HUES64 (cell line): Measurements from ENCODE around the gene PPM1B.
"Not testable (repeated sequence)": the region's sequence is repeated elsewhere in the genome, so short reads cannot be mapped to it uniquely, and the experiment has no call there.

Experiments used
- H3K27ac ChIP-seq: 2 replicates; pipeline ENCODE4 v1.7.0; 2013; ENCODE audit warnings: low read depth, low read length, inconsistent platforms
- H3K27me3 ChIP-seq: 2 replicates; pipeline ENCODE4 v1.6.1; 2013; ENCODE audit warnings: mild to moderate bottlenecking, low read length; ENCODE audit not compliant: insufficient read depth
- H3K36me3 ChIP-seq: 2 replicates; pipeline ENCODE4 v1.6.1; 2013; ENCODE audit warnings: mild to moderate bottlenecking, low read length; ENCODE audit not compliant: insufficient read depth
- H3K4me1 ChIP-seq: 2 replicates; pipeline ENCODE4 v1.6.1; 2013; ENCODE audit warnings: mild to moderate bottlenecking, low read length, moderate library complexity; ENCODE audit not compliant: insufficient read depth
- H3K4me3 ChIP-seq: 2 replicates; pipeline ENCODE4 v1.5.1; 2013; ENCODE audit warnings: mild to moderate bottlenecking, low read length, moderate library complexity
- H3K9ac ChIP-seq: 2 replicates; pipeline ENCODE4 v1.6.1; 2013; ENCODE audit warnings: mild to moderate bottlenecking, low read depth, low read length
- H3K9me3 ChIP-seq: 2 replicates; pipeline ENCODE4 v1.6.1; 2013; ENCODE audit warnings: low read depth, low read length; ENCODE audit not compliant: insufficient read depth
- WGBS: fragments of 150-250, 120-280 bp; methylation state at CpG from one replicate; pipeline ENCODE4 v1.1.7; 2013; ENCODE audit warnings: missing lambda C conversion rate; 5-methylcytosine and 5-hydroxymethylcytosine counted together

The PPM1B gene

GRCh38 chr2:44200759-44201158 is 32.1 kb downstream of the PPM1B start:
- Histone ChIP-seq H3K4me3 (no peak overlapping the region), H3K27me3 (no peaks in the 10 kb centered on the region), H3K36me3 (peaks cover 36% of the 10 kb centered on the region), H3K9me3 (no peaks in the 10 kb centered on the region), H3K4me1 (peaks cover 21% of the 10 kb centered on the region), H3K27ac (no peak overlapping the region), H3K9ac (no peak overlapping the region)
- WGBS: 94% methylated on average over 4 of the region's 5 CpGs

- Histone ChIP-seq H3K9ac (no peak overlapping the region), H3K9me3 (no peaks in the 10 kb centered on the region), H3K4me1 (peaks cover 21% of the 10 kb centered on the region), H3K4me3 (no peak overlapping the region), H3K27me3 (no peaks in the 10 kb centered on the region), H3K27ac (no peak overlapping the region), H3K36me3 (peaks cover 36% of the 10 kb centered on the region)
- 95% methylated on average over 5 of the region's 6 CpGs for WGBS
Measured at GRCh38 chr2:44201648-44202165, 33.0 kb downstream of the PPM1B start.

GRCh38 chr2:44203542-44203941 is 34.9 kb downstream of the PPM1B start:
- peaks cover 18% of the 10 kb centered on the region for H3K4me1 ChIP-seq
- no peaks in the 10 kb centered on the region for H3K9me3 ChIP-seq
- no peaks in the 10 kb centered on the region for H3K27me3 ChIP-seq
- no peak overlapping the region for H3K4me3 ChIP-seq
- H3K36me3 ChIP-seq: peaks cover 36% of the 10 kb centered on the region
- 97% methylated on average over 2 of the region's 3 CpGs for WGBS
- H3K9ac ChIP-seq: no peak overlapping the region
- no peak overlapping the region for H3K27ac ChIP-seq

GRCh38 chr2:44205169-44205568 is 36.5 kb downstream of the PPM1B start:
- Histone ChIP-seq H3K4me1 (peaks cover 8% of the 10 kb centered on the region), H3K9me3 (no peaks in the 10 kb centered on the region), H3K9ac (no peak overlapping the region), H3K27ac (no peak overlapping the region), H3K36me3 (peaks cover 48% of the 10 kb centered on the region), H3K27me3 (no peaks in the 10 kb centered on the region), H3K4me3 (no peak overlapping the region)
- WGBS: no CpG with 5 or more reads among the region's 1 CpG

GRCh38 chr2:44207102-44207501 is 38.4 kb downstream of the PPM1B start:
- peaks cover 7% of the 10 kb centered on the region; the same call in 1 of the 2 replicates for H3K4me1 ChIP-seq
- H3K36me3 ChIP-seq: peaks cover 48% of the 10 kb centered on the region
- H3K4me3 ChIP-seq: no peak overlapping the region
- WGBS: 100% methylated on average over 1 of the region's 2 CpGs
- H3K9ac ChIP-seq: no peak overlapping the region
- no peaks in the 10 kb centered on the region for H3K27me3 ChIP-seq
- no peak overlapping the region for H3K27ac ChIP-seq
- H3K9me3 ChIP-seq: no peaks in the 10 kb centered on the region

- not testable (repeated sequence) for H3K4me3 ChIP-seq, H3K9ac ChIP-seq, H3K9me3 ChIP-seq, H3K27ac ChIP-seq, H3K27me3 ChIP-seq, H3K4me1 ChIP-seq
- 93% methylated on average over 8 of the region's 8 CpGs for WGBS
- H3K36me3 ChIP-seq: peaks cover 48% of the 10 kb centered on the region
Measured at GRCh38 chr2:44207648-44208047, 39.0 kb downstream of the PPM1B start.

GRCh38 chr2:44210362-44210761 is 41.7 kb downstream of the PPM1B start:
- 94% methylated on average over 2 of the region's 2 CpGs for WGBS

GRCh38 chr2:44211183-44211582 is 42.5 kb downstream of the PPM1B start:
- Histone ChIP-seq H3K4me3 (no peak overlapping the region), H3K9me3 (no peaks in the 10 kb centered on the region), H3K27me3 (no peaks in the 10 kb centered on the region), H3K27ac (no peak overlapping the region), H3K36me3 (peaks cover 60% of the 10 kb centered on the region), H3K4me1 (no peaks in the 10 kb centered on the region), H3K9ac (no peak overlapping the region)

More at GRCh38 chr2:44210362-44210761, 41.7 kb downstream of the PPM1B start:
- no peak overlapping the region for H3K4me3 ChIP-seq
- H3K36me3 ChIP-seq: peaks cover 54% of the 10 kb centered on the region
- H3K27ac ChIP-seq: no peak overlapping the region; the same call in 1 of the 2 replicates
- H3K4me1 ChIP-seq: no peaks in the 10 kb centered on the region
- H3K27me3 ChIP-seq: no peaks in the 10 kb centered on the region
- no peak overlapping the region for H3K9ac ChIP-seq
- no peaks in the 10 kb centered on the region for H3K9me3 ChIP-seq

- no peak overlapping the region for H3K9ac ChIP-seq
- peaks cover 63% of the 10 kb centered on the region for H3K36me3 ChIP-seq
- H3K27ac ChIP-seq: no peak overlapping the region
- no peak overlapping the region for H3K4me3 ChIP-seq
- H3K27me3 ChIP-seq: no peaks in the 10 kb centered on the region
- WGBS: 92% methylated on average over 4 of the region's 4 CpGs
- H3K4me1 ChIP-seq: no peaks in the 10 kb centered on the region
- H3K9me3 ChIP-seq: no peaks in the 10 kb centered on the region
Measured at GRCh38 chr2:44212302-44212701, 43.6 kb downstream of the PPM1B start.

GRCh38 chr2:44215827-44216226 is 47.2 kb downstream of the PPM1B start:
- Histone ChIP-seq H3K27me3 (no peaks in the 10 kb centered on the region), H3K9ac (no peak overlapping the region), H3K9me3 (no peaks in the 10 kb centered on the region), H3K36me3 (peaks cover 79% of the 10 kb centered on the region), H3K4me3 (no peak overlapping the region), H3K27ac (no peak overlapping the region), H3K4me1 (no peaks in the 10 kb centered on the region)
- WGBS: 91% methylated on average over 2 of the region's 2 CpGs

- Histone ChIP-seq H3K4me3 (no peak overlapping the region), H3K4me1 (no peaks in the 10 kb centered on the region), H3K9ac (no peak overlapping the region), H3K9me3 (no peaks in the 10 kb centered on the region), H3K27ac (no peak overlapping the region), H3K27me3 (no peaks in the 10 kb centered on the region), H3K36me3 (peaks cover 81% of the 10 kb centered on the region)
- 100% methylated on average over 1 of the region's 2 CpGs for whole genome bisulfite sequencing
Measured at GRCh38 chr2:44218771-44219170, 50.1 kb downstream of the PPM1B start.

- H3K9me3 ChIP-seq: no peaks in the 10 kb centered on the region
- no CpG with 5 or more reads among the region's 2 CpGs for WGBS
Measured at GRCh38 chr2:44226753-44227152, 58.1 kb downstream of the PPM1B start.

More at GRCh38 chr2:44226753-44227152, 58.1 kb downstream of the PPM1B start:
- Histone ChIP-seq H3K4me1 (no peaks in the 10 kb centered on the region), H3K9ac (no peak overlapping the region), H3K36me3 (peaks cover 68% of the 10 kb centered on the region), H3K27ac (no peak overlapping the region), H3K4me3 (no peak overlapping the region), H3K27me3 (no peaks in the 10 kb centered on the region)
